Right cardiac atrium (tissue), 5 donors: ENCODE measurements around the gene NEURL4. TPM values are rescaled to one million over a fixed set of nuclear protein-coding genes. Genes with fewer than 3 reads are reported as not detected.
A peak's percentile ranks its signal among the peaks of the same experiment; 100 is the strongest.

Experiments used
- ATAC-seq, 2 donors: fragments of 200-7000 bp; cut with Tn5 transposase; one replicate each; pipeline versions ENCODE4 v1.8.0 to v1.9.1; 2020; ENCODE audit warnings: moderate library complexity in 2 of 2, mild to moderate bottlenecking in 1 of 2
- DNase-seq, 3 donors: peaks; one replicate each; pipeline ENCODE4 v3.0.0-alpha.2; 2020
- H3K27ac ChIP-seq: one replicate; pipeline ENCODE4 v1.5.1; 2013; ENCODE audit warnings: mild to moderate bottlenecking, low read length, control low read depth, moderate library complexity
- H3K27me3 ChIP-seq: one replicate; pipeline ENCODE4 v1.6.1; 2013; ENCODE audit not compliant: control insufficient read depth, insufficient read depth
- H3K4me1 ChIP-seq: one replicate; pipeline ENCODE4 v1.6.1; 2013; ENCODE audit warnings: low read length; ENCODE audit not compliant: control insufficient read depth, insufficient read depth
- H3K4me3 ChIP-seq: one replicate; pipeline ENCODE4 v1.5.1; 2013; ENCODE audit warnings: low read length, control low read depth
- H3K9me3 ChIP-seq: one replicate; pipeline ENCODE4 v1.6.1; 2013; ENCODE audit warnings: low read length; ENCODE audit not compliant: control insufficient read depth
- WGBS: extraction: QIAGEN DNeasy Blood & Tissue Kit; methylation state at CpG from one replicate; pipeline ENCODE4 v1.1.7; 2013; 5-methylcytosine and 5-hydroxymethylcytosine counted together
- intact Hi-C, 4 donors: fragments of 100-400 bp; cut with DNase I; formaldehyde crosslinking; loops; one replicate each; pipeline versions ENCODE4 v1.11.0 to v1.14.0; 2022 to 2023
- polyA plus RNA-seq: library from polyadenylated mRNA; stranded (reverse); fragments of 200-250 nt; gene quantifications from one replicate; pipeline ENCODE4 v1.2.3, GENCODE V29; 2013
- total RNA-seq, 4 donors: library from RNA; stranded (reverse); fragmentation: NEBNext Ultra II Directional; extraction: Animal tissue kit (Norgen Biotek cat#: 25700); gene quantifications; one replicate each; pipeline ENCODE4 v1.2.1, GENCODE V29; 2021
- donor health status: healthy with polysubstance abuse.
- donor health status: DM: no; HTN: yes; CAD: no.
- donor health status: DM: no; HTN: no; CAD: no.
- donor health status: DM: no; HTN: yes; CAD: no; lungs with severe emphysema.
- donor health status: DM: yes; HTN: yes; CAD: no.

Gene NEURL4
- total and polyA plus RNA-seq, 5 donors, result 23.8 to 33.4 (median 30.6) TPM

GRCh38 chr17:7285679-7286078, 43.5 kb downstream of the NEURL4 start:
- WGBS, result 82% methylated on average over 12 of the region's 12 CpGs
- Histone ChIP-seq H3K4me3 (no peak overlapping the region), H3K9me3 (no peaks in the 10 kb centered on the region), H3K27ac (no peak overlapping the region), H3K27me3 (no peaks in the 10 kb centered on the region), H3K4me1 (no peaks in the 10 kb centered on the region)
- no peak for ATAC-seq
- no peak for DNase-seq
- intact Hi-C loops, result loop anchor here in 1 of 4 donors (10.0 kb wide), 1 partner anchor 59 kb away; no protein-coding TSS in a partner anchor

- no peaks in the 10 kb centered on the region for H3K4me1 ChIP-seq
- no peak for ATAC-seq
- 91% methylated on average over 16 of the region's 16 CpGs for WGBS
Measured at GRCh38 chr17:7284911-7285310, 44.2 kb downstream of the NEURL4 start.

DNA sequence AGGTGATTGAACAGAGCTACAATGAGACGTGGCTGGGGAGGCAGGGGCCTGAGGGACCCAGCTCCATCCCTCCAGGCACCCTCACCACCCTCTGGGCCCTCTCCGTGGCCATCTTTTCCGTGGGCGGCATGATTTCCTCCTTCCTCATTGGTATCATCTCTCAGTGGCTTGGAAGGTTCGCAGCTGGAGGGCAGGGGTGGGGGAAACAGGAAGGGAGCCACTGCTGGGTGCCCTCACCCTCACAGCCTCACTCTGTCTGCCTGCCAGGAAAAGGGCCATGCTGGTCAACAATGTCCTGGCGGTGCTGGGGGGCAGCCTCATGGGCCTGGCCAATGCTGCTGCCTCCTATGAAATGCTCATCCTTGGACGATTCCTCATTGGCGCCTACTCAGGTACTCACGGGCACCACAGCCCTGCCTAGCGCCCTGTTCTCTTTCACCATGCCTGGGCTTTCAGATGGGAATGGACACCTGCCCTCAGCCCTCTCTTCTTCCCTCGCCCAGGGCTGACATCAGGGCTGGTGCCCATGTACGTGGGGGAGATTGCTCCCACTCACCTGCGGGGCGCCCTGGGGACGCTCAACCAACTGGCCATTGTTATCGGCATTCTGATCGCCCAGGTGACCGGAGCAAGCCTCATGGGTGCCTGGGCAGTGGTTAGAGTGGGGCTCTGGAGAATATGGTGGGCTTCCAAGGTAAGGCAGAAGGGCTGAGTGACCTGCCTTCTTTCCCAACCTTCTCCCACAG, 45.5 kb downstream of the NEURL4 start:
- Histone ChIP-seq H3K9me3 (no peaks in the 10 kb centered on the region), H3K27me3 (no peaks in the 10 kb centered on the region), H3K4me1 (no peaks in the 10 kb centered on the region), H3K4me3 (peak overlapping the region; percentile 47), H3K27ac (peak overlapping the region; percentile 93)
- ATAC-seq, result no peak
- 80% methylated on average over 18 of the region's 18 CpGs for WGBS
- DNase-seq, result no peak
- intact Hi-C loops, result loop anchor here in 1 of 4 donors (10.0 kb wide), 1 partner anchor 61 kb away; no protein-coding TSS in a partner anchor

More at GRCh38 chr17:7284911-7285310, 44.2 kb downstream of the NEURL4 start:
- no peak overlapping the region for H3K27ac ChIP-seq
- no peaks in the 10 kb centered on the region for H3K9me3 ChIP-seq
- no peaks in the 10 kb centered on the region for H3K27me3 ChIP-seq
- intact Hi-C loops, result loop anchor here in 1 of 4 donors (10.0 kb wide), 1 partner anchor 60 kb away; no protein-coding TSS in a partner anchor
- peak in 1 of 3 donors; percentile 63 for DNase-seq
- H3K4me3 ChIP-seq, result no peak overlapping the region

- 49% methylated on average over 6 of the region's 6 CpGs for WGBS
- Histone ChIP-seq H3K4me1 (no peaks in the 10 kb centered on the region), H3K27ac (peak overlapping the region; percentile 93), H3K27me3 (no peaks in the 10 kb centered on the region), H3K9me3 (no peaks in the 10 kb centered on the region), H3K4me3 (peak overlapping the region; percentile 47)
- intact Hi-C loops, result loop anchor here in 1 of 4 donors (10.0 kb wide), 1 partner anchor 62 kb away; no protein-coding TSS in a partner anchor
- ATAC-seq (no peak), DNase-seq (no peak)
Measured at GRCh38 chr17:7282752-7283321, 46.3 kb downstream of the NEURL4 start.

GRCh38 chr17:7281953-7282751, 47.0 kb downstream of the NEURL4 start:
- Histone ChIP-seq H3K4me1 (no peaks in the 10 kb centered on the region), H3K9me3 (no peaks in the 10 kb centered on the region), H3K27me3 (no peaks in the 10 kb centered on the region), H3K4me3 (peak overlapping the region; percentile 47), H3K27ac (peak overlapping the region; percentile 93)
- 3% methylated on average over 43 of the region's 43 CpGs for WGBS
- ATAC-seq, result peak; percentile 43 to 67
- peak; percentile 71 to 92 (median 87) for DNase-seq
- intact Hi-C loops, result loop anchor here in 3 of 4 donors (2.0 to 10.0 kb wide), 2 partner anchors 15 to 63 kb away; no protein-coding TSS in a partner anchor

GRCh38 chr17:7281074-7281952, 47.8 kb downstream of the NEURL4 start, which contains the start of gene SLC2A4:
Gene SLC2A4, plus strand, starts transcription at chr17:7281718. Its CDS starts 217 bp downstream, at chr17:7281935.
- peak; percentile 85 to 88 for ATAC-seq
- Histone ChIP-seq H3K9me3 (no peaks in the 10 kb centered on the region), H3K27me3 (no peaks in the 10 kb centered on the region), H3K27ac (peak within 1 kb of the TSS; percentile 93), H3K4me1 (no peaks in the 10 kb centered on the region), H3K4me3 (peak within 1 kb of the TSS; percentile 47)
- DNase-seq, result peak; percentile 95 to 98 (median 98)
- under 1% methylated on average over 71 of the region's 71 CpGs for WGBS
- intact Hi-C loops, result loop anchor here in 3 of 4 donors (2.0 to 10.0 kb wide), 2 partner anchors 15 to 63 kb away; no protein-coding TSS in a partner anchor

- Histone ChIP-seq H3K9me3 (no peaks in the 10 kb centered on the region), H3K4me1 (no peaks in the 10 kb centered on the region), H3K27ac (peak overlapping the region; percentile 92), H3K27me3 (no peaks in the 10 kb centered on the region), H3K4me3 (peak overlapping the region; percentile 37)
- ATAC-seq, result peak; percentile 73 to 77
- WGBS, result under 1% methylated on average over 29 of the region's 29 CpGs
- peak; percentile 83 to 92 (median 92) for DNase-seq
- intact Hi-C loops, result loop anchor here in 3 of 4 donors (1.0 to 10.0 kb wide), 3 partner anchors 16 to 64 kb away; no protein-coding TSS in a partner anchor
Measured at GRCh38 chr17:7280519-7281073, 48.5 kb downstream of the NEURL4 start.

- no peak for DNase-seq
- intact Hi-C loops, result no loop called here
- no peak overlapping the region for H3K27ac ChIP-seq
Measured at GRCh38 chr17:7279448-7279847, 49.7 kb downstream of the NEURL4 start.

GRCh38 chr17:7266784-7267183, 62.4 kb downstream of the NEURL4 start:
- intact Hi-C loops, result no loop called here
- Histone ChIP-seq H3K27me3 (no peaks in the 10 kb centered on the region), H3K4me3 (no peak overlapping the region), H3K9me3 (no peaks in the 10 kb centered on the region), H3K27ac (no peak overlapping the region), H3K4me1 (no peaks in the 10 kb centered on the region)
- DNase-seq, result no peak
- no peak for ATAC-seq
- 66% methylated on average over 1 of the region's 1 CpG for WGBS

More at GRCh38 chr17:7279448-7279847, 49.7 kb downstream of the NEURL4 start:
- Histone ChIP-seq H3K4me3 (no peak overlapping the region), H3K4me1 (no peaks in the 10 kb centered on the region), H3K27me3 (no peaks in the 10 kb centered on the region), H3K9me3 (no peaks in the 10 kb centered on the region)
- WGBS, result 84% methylated on average over 8 of the region's 8 CpGs
- no peak for ATAC-seq
